ENCODE results near the gene FGF12.

DNA sequence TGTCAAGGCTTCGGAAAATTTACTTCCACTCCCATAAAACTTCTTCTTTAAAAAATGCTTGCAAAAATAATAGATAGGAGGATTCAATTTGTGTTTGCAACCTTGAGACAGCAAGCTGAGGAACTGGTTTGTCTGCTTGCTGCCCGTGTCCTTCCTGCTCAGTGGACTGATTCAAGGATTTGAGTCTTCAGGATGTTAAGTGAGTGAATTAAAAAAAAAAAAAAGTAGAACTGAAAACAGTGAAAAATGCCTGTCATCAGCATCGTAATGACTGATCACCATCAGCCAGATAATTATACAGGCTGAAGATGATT, 453.7 kb downstream of the FGF12 start:
- TF ChIP-seq, protein P1, sequence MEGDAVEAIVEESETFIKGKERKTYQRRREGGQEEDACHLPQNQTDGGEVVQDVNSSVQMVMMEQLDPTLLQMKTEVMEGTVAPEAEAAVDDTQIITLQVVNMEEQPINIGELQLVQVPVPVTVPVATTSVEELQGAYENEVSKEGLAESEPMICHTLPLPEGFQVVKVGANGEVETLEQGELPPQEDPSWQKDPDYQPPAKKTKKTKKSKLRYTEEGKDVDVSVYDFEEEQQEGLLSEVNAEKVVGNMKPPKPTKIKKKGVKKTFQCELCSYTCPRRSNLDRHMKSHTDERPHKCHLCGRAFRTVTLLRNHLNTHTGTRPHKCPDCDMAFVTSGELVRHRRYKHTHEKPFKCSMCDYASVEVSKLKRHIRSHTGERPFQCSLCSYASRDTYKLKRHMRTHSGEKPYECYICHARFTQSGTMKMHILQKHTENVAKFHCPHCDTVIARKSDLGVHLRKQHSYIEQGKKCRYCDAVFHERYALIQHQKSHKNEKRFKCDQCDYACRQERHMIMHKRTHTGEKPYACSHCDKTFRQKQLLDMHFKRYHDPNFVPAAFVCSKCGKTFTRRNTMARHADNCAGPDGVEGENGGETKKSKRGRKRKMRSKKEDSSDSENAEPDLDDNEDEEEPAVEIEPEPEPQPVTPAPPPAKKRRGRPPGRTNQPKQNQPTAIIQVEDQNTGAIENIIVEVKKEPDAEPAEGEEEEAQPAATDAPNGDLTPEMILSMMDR (IDR thresholded peaks at IDR 0.05; ENCODE audit: low read depth, low read length), result no peak
- TF ChIP-seq EZH2phosphoT487 (IDR thresholded peaks at IDR 0.05; ENCODE audit: low read depth), result no peak

Data from OCI-LY3 (cell line).